ENCODE measurements around the gene PAM16.
"Not testable (repeated sequence)": the region's sequence is repeated elsewhere in the genome, so short reads cannot be mapped to it uniquely, and the experiment has no call there.

The PAM16 gene

DNA sequence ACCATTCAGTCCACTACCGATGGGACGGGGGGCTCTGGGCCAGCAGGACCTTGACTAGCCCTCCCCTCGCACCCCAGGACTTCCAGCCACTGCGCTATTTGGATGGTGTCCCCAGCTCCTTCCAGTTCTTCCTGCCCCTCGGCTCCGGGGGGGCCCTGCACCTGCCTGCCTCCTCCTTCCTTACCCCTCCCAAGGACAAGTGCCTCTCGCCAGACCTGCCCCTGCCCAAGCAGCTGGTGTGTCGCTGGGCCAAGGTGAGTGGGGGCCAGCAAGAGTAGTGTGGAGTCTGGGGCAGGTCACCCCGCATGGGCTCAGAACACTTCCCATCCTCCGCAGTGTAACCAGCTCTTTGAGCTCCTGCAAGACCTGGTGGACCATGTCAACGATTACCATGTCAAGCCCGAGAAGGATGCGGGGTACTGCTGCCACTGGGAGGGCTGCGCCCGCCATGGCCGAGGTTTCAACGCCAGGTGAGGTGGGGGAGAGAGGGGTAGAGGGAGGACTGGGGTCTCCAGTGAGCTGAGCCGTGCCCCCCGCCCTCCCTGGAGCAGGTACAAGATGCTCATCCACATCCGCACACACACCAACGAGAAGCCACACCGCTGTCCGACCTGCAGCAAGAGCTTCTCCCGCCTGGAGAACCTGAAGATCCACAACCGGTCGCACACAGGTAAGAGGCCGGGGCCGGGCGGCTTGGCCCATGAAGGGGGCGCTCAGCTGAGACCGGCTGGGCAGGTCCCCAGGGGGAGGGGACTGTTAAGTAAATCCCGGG is 16.2 kb downstream of the PAM16 start:
- DNase-seq (ENCODE audit: low read depth): no peak

DNA sequence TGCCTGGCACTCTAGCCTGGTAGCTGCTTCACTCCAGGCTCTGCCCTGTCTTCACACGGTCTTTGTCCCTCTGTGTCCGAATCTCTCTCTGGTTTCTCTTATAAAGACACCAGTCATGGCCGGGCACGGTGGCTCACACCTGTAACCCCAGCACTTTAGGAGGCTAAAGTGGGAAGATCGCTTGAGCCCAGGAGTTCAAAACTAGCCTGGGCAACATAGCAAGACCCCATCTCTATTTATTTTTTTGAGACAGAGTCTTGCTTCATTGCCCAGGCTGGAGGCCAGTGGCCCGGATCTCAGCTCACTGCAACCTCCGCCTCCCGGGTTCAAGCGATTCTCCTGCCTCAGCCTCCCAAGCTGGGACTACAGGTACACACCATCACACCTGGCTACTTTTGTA is 17.4 kb downstream of the PAM16 start:
- DNase-seq (ENCODE audit: low read depth): not testable (repeated sequence)

DNA sequence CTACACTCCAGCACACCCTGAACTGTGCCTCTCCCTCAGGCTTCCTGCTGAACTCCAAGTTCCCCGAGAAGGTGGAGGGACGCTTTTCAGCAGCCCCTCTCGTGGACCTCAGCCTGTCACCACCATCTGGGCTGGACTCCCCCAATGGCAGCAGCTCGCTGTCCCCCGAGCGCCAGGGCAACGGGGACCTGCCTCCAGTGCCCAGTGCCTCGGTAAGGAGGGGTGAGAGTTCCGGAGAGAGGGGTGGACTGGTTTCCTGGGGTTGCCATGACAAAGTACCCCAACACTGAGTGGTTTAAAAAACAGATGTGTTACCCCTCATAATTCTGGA is 17.8 kb downstream of the PAM16 start:
- no peak for DNase-seq (ENCODE audit: low read depth)

DNA sequence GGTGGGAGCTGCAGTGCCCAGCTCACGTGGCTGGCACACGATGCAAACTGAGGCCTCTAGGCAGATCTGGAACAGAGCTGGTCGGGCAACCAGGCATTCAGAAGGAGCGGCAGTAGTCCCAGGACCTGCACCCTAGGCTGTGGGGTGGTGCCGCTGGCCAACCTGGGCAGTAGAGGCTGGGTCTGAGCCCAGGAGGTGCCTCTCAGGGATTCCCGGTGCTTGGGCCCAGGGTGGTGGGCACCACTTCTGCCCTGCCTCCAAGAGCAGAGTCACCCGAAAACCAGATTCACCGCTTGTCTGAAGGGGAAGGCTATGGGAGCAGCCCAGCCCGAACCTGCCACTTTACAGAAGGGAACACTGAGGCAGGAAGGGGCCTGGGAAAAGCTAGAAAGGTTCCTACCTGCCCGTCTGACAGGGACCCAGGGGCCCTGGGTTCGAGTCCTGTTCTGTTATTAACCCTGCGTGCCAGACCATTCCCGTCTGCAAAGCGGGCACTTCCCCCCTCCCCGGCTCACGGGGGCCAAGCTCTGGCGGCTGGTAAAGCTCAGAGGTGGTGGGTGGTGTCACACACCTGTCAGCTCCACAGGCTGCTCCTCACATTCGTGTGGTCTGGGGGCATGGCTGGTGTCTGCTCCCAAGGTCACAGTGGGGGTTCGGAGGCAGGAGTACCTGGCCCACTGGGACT is 18.4 kb downstream of the PAM16 start:
- no peak for DNase-seq (ENCODE audit: low read depth)

DNA sequence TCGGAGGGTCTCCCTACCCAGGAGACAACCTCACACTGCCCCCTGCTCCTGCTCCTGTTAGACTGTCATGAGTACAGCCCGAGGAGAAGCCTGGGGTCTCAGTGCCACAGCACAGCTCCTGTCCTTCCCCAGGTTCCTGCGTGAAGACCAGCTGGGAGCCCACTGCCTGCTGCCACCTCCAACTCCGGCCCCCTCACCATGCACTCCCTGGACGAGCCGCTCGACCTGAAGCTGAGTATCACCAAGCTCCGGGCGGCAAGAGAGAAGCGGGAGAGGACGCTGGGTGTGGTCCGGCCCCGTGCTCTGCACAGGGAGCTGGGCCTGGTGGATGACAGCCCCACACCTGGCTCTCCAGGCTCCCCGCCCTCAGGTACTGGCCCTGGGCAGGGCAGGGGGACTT is 19.0 kb downstream of the PAM16 start:
- DNase-seq (ENCODE audit: low read depth): no peak

DNA sequence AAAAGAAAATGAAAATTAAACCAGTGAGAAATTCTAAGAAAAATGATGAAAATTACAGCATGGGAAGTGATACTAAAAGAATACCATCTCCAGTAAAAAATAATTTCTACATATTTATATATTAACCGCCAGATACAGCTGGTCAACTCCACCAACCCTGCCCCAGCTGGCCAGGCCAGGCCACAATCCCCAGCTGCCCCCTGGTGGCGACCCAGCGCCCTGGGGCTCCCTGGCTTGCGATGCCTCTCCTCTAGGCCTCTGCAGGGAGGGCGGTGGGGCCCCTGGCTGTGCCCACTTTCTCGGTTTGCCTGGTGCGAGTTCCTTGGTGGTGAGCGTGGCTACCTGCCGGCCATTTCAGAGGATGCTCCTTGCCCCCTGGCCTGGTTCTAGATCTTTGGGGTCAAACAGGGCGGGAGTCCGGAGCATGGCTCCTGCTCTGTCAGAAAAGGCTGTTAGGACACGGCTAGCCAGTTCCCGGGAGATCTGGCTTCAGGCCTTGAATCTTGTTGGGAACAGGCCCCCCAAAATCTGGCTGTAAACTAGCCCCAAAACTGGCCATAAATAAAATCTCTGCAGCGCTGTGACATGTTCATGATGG is 20.7 kb downstream of the PAM16 start:
- peak; percentile 47 for DNase-seq (ENCODE audit: low read depth)

DNA sequence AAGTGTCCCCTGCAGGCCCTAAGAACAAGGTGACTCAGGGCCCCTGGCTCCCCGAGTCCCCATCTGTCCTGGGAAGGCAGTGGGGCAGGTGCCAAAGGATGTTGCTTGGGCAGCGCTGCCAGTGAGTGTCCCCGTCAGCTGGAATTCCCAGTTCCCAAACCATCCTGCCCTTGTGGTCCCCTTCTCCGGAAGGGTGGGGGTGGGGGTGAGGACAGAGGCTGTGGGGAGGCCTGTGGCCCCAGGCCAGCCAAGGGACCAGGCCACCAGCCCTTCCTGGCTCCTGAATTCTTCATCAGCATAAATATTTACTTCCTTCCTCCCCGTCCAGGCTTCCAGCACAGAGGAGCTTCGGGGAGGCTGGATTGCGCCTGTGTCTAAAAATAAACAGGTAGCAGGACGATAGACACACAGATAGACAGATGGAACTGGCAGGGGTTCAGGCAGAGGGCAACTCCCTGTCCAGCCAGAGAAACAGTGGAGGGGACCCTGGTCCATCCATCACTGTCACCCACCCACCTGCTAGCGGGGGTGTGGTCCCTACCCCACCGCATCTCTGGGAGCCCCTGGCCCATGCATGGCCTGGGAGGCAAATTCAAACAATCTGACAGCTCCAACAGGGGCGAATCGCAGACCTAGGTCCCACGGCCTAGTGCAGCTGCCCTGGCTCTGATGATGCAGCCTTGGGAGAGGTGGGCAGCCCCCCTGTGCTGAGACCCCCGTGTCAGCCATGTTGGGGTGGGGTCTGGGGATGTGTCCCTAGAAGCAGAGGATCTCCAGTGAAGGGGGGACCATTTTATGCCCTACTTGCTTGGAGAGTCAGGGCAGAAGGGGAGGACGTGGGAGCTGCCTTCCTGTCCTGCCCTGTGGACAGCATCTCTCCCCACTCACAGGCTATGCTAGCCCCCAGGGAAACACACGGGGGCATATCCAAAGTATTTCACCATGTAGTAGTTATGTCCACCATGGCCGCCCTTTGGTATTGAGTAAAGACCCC is 22.0 kb downstream of the PAM16 start:
- DNase-seq (ENCODE audit: low read depth): no peak

DNA sequence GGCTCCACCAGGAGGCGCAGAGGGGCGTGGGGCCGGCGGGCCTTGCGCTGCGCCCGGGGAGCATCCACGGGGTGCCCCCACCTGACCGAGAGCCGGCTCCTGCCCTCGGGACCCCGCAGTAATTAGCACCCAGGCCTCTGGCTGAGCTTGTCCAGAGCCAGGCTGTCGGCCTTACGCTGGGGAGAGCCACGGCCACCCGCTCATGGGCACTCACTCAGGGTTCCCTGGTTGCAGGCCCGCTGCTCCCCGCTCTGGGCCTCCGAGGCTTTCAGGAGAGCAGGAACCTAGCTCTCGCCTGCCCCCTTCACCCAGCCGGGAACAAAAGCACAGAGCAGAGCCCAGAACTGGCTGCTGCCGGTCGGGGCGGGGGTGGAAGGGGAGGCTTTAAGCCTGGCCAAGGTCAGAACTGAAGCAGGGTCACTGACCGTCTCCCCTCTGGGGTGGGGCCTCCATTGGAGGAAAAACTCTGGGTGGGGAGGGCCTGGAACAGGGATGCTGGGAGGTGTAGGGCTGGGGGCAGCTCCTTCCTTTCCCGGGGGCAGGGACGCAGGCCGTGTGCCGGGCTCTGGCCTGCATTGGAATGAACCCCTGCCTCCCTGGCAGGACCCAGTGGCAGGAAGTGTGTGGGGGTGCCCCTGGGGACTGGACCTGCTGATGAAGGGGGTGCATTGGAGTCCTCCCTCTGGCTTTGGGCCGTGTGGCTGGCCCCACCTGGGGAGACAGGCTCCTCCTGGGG is 22.9 kb downstream of the PAM16 start:
- DNase-seq (ENCODE audit: low read depth): no peak

DNA sequence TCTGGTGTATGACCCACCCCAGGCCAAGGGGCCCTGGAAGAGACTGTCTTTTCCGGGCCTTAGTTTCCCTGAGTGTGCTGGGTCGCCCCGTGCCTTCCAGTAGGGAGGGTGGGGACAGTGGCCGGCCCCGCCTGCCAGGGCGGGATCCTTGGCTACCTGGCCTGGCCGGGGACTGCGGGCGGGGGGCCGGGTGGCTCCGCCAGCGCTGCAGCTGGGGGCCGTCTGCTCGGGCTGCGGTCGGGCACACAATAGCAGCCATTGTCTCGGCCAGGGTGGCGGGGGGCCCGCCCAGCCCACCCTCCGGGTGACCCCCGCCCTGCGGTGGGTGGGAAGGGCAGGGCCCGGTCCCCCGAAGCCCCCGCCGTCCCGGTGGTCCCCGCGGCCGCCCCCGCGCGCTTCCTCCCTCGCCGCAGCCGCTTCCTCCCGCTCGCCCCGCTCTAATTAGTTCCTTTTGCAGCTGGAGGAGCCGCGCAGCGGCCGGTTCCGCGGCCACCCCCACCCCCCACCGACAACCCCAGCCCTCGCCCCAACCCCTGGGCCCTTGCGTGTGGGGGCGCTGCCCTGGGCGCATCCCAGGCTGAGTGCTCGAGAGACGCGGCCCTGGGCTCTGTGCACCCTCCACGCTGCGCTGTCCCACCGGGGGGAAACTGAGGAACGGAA is 23.6 kb downstream of the PAM16 start:
- no peak for DNase-seq (ENCODE audit: low read depth)

DNA sequence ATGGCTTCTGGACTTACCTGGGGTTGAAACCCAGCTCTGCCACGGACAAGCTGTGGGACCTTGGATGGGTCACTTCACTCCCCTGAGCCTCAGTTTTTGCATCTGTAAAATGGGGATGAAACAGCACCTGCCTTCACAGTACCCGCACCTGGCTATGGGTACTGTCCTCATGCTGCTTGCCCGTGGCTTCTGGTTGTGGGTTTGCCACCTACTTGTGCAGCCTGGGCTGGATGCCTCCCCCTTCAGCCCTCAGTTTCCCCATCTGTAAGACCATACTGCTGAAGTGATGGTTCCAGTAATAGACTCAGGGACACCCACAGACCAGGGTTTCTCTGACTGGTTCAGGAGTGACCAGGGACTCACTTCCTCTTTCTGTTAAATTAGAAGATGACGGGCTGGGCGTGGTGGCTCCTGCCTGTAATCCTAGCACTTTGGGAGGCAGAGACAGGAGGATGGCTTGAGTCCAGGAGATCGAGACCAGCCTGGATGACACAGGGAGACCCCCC is 25.8 kb downstream of the PAM16 start:
- DNase-seq (ENCODE audit: low read depth): no peak

DNA sequence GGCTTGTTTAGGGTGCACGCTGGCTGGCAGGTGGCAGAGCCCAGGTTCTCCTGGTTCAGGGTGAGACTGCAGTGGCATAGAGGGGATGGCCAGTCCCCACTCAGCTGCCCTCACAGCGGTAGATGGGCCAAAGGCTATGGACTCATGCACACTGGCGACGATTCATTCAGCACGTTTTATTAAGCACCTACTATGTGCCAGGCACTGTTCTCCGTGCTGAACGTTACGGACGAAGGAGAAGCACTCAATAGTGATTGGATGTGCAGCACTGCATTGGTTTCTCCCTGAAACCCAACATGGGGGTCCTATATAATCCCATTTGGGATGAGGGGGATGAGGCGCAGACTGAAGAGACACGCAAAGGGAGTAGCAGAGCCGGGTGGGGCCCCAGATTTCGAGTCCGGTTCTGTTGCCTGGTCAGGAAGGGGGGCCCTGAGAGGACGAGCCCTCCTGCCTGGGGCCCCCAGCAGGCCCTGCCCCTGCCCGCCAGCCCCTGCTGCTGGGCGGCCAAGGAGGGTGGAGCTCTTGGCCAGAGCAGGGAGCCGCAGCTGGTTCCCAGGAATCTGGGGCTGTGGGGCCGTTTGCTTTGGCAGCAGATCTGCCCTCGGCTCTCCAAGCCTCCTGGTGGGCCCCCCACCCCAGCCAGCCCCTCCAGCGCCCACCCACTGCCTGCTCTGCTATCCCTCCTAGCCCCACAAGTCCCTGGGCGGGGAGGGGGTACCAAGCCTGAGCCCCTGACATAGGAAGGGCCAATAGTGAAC is 26.4 kb downstream of the PAM16 start:
- no peak for DNase-seq (ENCODE audit: low read depth)

DNA sequence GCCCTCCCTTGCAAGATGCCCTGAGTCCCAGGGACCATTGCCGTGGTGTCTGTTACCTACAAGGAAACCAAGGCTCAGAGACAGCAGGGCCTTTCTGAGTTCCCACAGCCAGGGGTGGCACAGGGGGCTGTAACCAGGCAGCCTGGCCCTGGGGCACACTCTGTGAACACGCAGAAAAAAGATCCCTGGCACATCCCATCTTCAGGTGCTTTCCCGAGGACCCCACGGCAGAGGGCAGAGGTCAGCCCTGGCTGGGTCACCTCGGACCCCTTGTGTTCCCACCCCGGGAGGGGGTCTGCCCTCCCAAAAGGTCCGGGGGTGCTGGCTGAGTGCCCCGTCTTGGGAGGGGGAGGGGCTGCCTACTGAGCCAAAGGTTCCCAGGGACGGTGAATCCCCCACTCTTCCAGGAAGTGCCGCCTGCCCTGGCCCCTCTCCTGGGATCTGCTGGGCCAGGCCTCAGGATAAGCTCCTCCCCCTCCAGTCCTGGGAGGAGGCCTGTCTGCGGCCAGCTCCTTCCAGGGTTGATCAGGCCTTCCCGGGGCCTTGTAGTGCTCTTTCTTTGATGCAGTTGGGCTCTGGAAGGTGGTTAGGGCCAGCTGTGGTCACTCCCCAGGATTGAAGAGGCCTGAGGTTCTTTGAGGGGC is 27.2 kb downstream of the PAM16 start:
- no peak for DNase-seq (ENCODE audit: low read depth)

DNA sequence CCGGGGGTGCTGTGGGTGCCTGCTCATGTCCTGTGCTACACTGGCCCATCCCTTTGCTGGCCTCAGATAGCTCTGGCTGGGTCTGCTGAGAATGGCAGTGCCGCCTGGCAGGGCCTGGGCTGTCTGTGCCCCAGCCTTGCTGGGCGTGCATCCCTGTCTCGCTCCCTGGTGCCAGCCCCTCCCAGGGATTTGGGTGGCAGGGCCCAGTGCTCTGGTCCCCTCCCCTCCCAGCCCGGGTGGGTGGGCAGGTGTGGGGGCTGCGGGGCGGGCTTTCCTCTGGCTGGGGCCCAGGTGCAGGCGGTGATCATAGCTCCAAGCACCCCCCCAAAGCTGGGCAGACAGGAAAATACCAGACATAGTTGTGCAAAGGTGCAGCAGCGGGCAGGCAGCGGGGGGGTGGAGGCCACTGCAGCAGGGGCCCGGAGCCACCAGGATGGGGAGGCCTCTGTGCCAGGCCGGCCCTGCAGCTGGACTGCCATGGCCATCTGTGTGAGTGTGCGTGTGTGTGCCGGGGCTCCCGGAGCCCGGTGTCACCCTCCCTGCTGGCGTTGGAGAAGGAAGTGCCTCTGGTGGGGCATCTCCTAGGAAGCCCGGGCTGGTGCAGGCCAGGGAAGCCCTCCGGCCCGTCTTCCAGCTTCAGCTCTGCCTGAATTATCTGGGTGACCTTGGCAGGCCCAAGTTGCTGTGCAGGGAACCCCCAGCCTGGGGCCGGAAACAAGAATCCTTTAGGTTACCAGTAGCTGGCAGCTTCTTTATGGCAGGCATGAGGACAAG is 27.9 kb downstream of the PAM16 start:
- no peak for DNase-seq (ENCODE audit: low read depth)

DNA sequence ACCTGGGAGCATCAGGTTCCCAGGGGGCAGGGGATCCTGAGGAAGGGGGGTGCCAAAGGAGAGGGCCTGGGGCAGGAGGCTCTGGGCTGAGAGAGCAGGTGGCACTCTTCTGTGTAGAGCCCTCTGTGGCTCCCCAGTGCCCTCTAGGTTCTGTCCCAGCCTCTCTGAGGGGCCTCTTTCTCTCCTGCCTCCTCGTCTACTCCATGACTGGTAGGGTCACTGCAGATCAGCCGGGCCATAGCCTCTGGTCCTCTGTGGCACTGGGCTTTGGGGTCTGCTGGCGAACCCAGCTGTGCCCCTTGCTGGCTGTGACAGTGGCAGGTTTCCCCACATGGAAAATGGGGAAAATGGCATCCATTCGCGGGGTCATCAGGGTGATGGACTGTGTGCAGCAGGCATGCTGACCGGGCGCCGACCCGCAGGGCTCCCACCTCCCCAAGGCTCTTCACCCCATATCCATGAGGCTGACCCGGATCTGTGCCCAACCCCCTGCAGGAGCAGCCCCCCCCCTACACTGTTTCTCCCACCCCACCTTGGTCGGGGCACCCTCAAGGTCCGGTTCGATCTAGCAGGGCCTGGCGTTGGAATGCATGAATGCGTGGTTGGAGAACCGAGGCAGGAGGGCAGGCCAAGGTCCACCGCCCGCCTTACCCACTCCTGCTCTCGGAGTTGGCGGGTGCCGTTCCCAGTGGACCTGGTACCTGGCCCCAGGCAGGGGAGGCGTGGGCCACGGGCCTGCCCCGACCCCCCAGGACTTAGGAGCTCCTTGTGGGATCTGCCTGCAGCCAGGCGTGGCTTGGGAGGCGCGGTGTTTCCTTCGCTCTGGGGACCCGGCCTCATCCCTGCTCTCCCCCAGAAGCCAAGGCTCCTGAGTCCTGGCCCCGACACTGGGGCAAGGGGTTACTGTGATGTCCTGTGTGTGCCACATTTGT is 28.7 kb downstream of the PAM16 start:
- DNase-seq (ENCODE audit: low read depth): no peak

DNA sequence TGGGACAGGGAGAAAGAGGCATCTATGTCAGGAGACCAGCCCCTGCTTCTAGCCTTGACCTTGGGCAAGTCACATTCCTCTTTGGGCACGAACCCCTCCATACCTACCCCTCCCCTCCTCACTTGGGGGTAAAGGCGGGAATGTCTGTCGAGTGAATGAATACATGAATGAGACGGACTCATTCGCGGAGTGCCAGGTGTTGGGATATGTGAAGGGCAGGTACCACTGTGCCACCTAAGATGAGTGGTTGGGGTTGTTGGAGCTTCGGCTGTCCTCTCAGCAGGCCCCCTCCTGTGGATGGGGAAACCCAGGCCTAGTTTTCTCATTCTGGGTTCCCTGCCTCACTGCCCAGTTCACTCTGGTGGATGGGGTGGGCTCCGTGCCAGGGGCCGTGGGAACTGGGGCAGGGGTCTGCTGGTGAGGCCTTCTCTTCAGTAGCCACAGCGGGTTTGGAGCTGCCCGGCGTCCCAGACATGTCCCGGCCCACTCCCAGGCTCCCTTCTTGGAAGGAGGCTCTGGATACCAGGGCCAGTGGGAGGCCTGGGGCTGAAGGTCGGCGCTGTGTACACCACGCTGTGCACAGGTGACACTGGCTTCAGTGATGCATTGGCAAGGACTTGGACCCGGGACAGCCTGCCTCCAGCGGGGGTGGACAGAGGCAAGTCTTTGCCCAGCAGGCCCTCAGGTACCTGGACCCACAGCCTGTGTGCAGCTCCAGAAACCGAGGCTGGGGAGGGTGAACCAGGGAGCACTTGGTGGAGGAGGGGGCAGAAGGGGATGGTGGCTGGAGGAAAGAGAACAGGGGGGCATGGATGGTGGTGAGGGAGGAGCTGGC is 29.6 kb downstream of the PAM16 start:
- DNase-seq (ENCODE audit: low read depth): no peak

DNA sequence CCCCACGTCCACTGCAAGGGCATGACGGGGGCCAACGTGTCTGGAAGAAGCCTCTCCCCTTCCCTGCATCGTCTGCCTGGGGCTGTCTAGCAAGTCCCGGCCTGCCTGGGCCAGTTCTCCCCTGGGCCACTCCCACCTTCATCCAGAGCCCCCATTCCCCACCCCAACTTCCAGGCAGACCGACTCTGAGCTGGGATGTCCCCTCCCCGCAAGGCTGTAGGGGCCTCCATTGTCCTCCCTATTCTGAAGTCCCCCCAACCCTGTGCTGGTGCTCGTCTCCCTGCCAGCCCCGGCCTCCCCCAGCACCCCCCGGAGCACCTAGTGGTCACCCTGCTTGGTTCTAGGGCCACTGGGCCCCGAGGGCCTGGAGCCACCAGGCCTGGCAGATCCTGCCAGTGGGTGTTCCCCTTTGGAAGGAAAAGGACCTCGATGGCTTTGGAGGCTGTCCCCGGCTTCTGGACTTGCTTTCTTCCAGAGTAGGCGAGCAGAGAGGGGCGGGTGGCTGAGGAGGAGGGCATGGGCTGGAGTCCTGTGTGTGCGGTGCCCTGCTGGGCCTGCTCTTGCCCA is 30.5 kb downstream of the PAM16 start:
- no peak for DNase-seq (ENCODE audit: low read depth)
